Right lobe of liver (tissue), 4 donors: ENCODE data around the gene ZC3H12C.

Source experiments
- POLR2A ChIP-seq: fragments of 450-650 bp; IDR thresholded peaks from one replicate; pipeline ENCODE4 v1.6.1; 2017; ENCODE audit warnings: antibody characterized with exemption, mild to moderate bottlenecking
- TF ChIP-seq, protein P1 (sequence below), 4 donors: fragments of 200-600 bp in 3 of 4; fragments of 450-650 bp in 1 of 4; IDR thresholded peaks; one replicate each; pipeline versions ENCODE4 v1.5.1 to v1.8.0; 2016 to 2022; ENCODE audit warnings: antibody characterized with exemption in 4 of 4, mild to moderate bottlenecking in 2 of 4
- donor health status: DM: no; HTN: no; CAD: no.
- donor health status: DM: no; HTN: no; CAD: no.
- donor health status: DM: no; HTN: yes; CAD: no.

DNA sequence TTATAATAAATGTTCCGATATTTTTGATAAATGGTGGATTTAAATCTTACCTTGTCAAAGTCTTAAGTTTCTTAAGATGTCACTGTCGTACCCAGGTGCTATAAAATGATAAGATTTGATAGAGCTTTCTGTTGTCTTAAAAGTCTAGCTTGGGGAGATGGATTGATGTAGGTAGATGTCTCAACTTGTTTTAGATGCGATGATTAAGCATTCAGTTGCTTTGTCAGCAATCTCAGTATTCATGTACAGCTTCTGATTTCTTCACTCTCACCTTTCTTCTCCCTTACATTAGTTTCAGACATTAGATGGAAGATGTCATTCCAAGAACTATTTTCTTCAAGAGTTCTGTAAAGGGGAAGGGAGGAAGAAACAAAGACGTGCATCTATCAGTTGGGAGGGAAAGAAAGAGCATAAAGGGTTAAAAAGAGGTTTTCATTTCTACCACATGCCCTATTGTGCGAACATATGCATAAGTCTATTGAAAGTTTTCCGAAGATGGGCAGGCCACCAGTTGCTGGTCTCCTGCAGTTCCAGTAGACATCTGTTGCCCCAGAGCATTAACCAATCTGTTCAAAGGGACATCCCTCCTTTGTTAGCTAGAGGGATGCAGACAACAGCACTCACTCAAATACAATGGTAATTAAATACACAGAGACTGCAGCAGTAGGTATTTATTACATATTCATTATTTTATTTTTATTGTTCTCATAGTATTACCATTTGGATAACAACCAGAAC, 38.4 kb downstream of the ZC3H12C start:
- TF ChIP-seq POLR2A: no peak
- TF ChIP-seq, protein P1, sequence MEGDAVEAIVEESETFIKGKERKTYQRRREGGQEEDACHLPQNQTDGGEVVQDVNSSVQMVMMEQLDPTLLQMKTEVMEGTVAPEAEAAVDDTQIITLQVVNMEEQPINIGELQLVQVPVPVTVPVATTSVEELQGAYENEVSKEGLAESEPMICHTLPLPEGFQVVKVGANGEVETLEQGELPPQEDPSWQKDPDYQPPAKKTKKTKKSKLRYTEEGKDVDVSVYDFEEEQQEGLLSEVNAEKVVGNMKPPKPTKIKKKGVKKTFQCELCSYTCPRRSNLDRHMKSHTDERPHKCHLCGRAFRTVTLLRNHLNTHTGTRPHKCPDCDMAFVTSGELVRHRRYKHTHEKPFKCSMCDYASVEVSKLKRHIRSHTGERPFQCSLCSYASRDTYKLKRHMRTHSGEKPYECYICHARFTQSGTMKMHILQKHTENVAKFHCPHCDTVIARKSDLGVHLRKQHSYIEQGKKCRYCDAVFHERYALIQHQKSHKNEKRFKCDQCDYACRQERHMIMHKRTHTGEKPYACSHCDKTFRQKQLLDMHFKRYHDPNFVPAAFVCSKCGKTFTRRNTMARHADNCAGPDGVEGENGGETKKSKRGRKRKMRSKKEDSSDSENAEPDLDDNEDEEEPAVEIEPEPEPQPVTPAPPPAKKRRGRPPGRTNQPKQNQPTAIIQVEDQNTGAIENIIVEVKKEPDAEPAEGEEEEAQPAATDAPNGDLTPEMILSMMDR (IDR thresholded peaks at IDR 0.05): no peak
